PFSK-1 (cell line): ENCODE data around the gene HS3ST4.

ENCODE experiments used
- FOXP2 ChIP-seq: optimal IDR thresholded peaks from 2 replicates; pipeline ENCODE3; 2011; ENCODE audit warnings: borderline replicate concordance, control low read depth, inconsistent platforms; ENCODE audit not compliant: insufficient read depth; ENCODE audit errors: extremely low read length, extremely low read depth
- POLR2AphosphoS5 ChIP-seq: IDR thresholded peaks from 2 replicates; pipeline ENCODE4 v1.6.1; 2012; ENCODE audit warnings: low read depth, mild to moderate bottlenecking, control low read depth, low read length, moderate library complexity
- SIN3A ChIP-seq: IDR thresholded peaks from 2 replicates; pipeline ENCODE4 v1.6.1; 2012; ENCODE audit warnings: mild to moderate bottlenecking, low read length, moderate library complexity, borderline replicate concordance; ENCODE audit not compliant: insufficient read depth
- TAF1 ChIP-seq: IDR thresholded peaks from 2 replicates; pipeline ENCODE4 v1.6.1; 2012; ENCODE audit warnings: low read length, control low read depth, borderline replicate concordance; ENCODE audit not compliant: insufficient read depth
- TF ChIP-seq, protein P1 (sequence below), 2 experiments: IDR thresholded peaks; 2 replicates each; pipeline versions ENCODE4 v1.6.1 to v1.8.0; 2011 to 2012; ENCODE audit warnings: low read depth in 2 of 2, low read length in 2 of 2, control low read depth in 1 of 2, inconsistent platforms in 1 of 2, mild to moderate bottlenecking in 1 of 2, moderate library complexity in 1 of 2; ENCODE audit not compliant: insufficient read depth in 1 of 2

The HS3ST4 gene

DNA sequence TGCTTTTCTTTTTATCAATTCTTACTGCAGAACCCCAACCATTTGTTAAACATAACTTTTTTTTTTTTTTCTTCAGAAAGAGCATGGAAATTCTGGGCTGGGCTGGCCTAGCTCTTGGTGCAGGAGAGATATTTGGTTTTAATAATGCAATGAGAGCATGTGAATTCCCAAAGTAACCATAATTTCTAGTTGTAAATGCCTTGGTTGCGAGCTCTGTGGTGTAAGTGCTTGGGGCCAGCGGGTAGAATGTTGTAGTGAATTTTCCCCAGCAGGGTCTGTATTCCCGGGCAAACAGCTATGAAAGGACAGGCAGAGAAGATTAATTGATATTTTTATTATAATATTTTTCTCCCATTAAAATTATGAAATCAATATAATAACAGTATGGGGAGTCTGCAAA is 465.6 kb downstream of the HS3ST4 start:
- no peak for TF ChIP-seq TAF1
- no peak for TF ChIP-seq POLR2AphosphoS5
- TF ChIP-seq SIN3A, result no peak
- no peak for TF ChIP-seq FOXP2
- TF ChIP-seq, protein P1, sequence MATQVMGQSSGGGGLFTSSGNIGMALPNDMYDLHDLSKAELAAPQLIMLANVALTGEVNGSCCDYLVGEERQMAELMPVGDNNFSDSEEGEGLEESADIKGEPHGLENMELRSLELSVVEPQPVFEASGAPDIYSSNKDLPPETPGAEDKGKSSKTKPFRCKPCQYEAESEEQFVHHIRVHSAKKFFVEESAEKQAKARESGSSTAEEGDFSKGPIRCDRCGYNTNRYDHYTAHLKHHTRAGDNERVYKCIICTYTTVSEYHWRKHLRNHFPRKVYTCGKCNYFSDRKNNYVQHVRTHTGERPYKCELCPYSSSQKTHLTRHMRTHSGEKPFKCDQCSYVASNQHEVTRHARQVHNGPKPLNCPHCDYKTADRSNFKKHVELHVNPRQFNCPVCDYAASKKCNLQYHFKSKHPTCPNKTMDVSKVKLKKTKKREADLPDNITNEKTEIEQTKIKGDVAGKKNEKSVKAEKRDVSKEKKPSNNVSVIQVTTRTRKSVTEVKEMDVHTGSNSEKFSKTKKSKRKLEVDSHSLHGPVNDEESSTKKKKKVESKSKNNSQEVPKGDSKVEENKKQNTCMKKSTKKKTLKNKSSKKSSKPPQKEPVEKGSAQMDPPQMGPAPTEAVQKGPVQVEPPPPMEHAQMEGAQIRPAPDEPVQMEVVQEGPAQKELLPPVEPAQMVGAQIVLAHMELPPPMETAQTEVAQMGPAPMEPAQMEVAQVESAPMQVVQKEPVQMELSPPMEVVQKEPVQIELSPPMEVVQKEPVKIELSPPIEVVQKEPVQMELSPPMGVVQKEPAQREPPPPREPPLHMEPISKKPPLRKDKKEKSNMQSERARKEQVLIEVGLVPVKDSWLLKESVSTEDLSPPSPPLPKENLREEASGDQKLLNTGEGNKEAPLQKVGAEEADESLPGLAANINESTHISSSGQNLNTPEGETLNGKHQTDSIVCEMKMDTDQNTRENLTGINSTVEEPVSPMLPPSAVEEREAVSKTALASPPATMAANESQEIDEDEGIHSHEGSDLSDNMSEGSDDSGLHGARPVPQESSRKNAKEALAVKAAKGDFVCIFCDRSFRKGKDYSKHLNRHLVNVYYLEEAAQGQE (IDR thresholded peaks at IDR 0.05; ENCODE audit: insufficient read depth in 1 of 2, low read depth in 2 of 2, low read length in 2 of 2), result no peak

DNA sequence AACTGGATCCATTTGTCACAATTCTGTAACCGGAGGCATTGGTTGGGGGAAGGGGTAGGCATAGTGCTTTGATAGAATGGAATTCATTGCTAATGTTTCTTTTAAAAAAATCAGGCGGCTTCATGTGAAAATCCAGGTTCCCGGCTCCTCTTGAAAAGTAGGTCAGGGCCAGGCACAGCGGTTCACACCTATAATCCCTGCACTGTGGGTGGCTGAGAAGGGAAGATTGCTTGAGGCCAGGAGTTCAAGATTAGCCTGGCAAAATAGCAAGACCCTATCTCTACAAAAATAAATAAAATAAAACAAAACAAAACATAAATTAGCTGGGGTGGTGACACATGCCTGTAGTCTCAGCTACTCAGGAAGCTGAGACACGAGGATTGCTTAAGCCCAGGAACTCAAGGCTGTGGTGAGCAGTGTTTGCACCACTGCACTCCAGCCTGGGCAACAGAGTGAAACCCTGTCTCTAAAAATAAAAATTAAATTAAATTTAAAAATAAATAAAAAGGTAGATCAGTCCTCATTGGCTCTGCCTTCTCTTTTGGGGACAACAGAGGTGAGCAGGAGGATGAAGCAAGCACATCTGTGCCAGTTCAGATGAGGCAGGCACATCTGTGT is 466.5 kb downstream of the HS3ST4 start:
- TF ChIP-seq, protein P1 (IDR thresholded peaks at IDR 0.05; ENCODE audit: insufficient read depth in 1 of 2, low read depth in 2 of 2, low read length in 2 of 2), result no peak
- TF ChIP-seq SIN3A (no peak), TAF1 (no peak), POLR2AphosphoS5 (no peak)

DNA sequence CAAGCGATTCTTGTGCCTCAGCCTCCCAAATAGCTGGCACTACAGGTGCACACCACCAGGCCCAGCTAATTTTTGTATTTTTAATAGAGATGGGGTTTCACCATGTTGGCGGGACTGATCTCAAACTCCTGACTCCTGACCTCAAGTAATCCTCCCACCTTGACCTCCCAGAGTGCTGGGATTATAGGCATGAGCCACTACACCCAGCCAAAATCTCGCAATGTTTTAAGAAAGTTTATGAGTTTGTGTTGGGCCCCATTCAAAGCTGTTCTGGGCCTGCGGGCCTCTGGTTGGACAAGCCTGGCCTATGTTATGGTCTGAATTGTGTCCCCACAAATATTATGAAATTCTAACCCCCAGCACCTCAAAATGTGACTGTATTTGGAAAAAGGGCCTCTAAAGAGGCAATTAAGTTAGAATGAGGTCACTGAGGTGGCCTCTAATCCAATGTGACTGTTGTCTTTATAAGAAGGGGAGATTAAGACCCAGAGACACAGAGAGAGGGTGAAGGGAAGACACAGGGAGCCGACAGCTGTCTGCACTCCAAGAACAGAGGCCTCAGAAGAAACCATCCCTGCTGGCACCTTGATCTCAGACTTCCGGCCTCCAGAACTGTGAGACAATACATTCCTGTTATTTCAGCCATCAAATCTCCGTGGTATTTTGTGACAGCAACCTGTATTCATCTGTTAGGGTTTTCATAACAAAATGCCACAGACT is 469.9 kb downstream of the HS3ST4 start:
- TF ChIP-seq, protein P1 (IDR thresholded peaks at IDR 0.05; ENCODE audit: insufficient read depth in 1 of 2, low read depth in 2 of 2, low read length in 2 of 2), result no peak
- no peak for TF ChIP-seq TAF1

DNA sequence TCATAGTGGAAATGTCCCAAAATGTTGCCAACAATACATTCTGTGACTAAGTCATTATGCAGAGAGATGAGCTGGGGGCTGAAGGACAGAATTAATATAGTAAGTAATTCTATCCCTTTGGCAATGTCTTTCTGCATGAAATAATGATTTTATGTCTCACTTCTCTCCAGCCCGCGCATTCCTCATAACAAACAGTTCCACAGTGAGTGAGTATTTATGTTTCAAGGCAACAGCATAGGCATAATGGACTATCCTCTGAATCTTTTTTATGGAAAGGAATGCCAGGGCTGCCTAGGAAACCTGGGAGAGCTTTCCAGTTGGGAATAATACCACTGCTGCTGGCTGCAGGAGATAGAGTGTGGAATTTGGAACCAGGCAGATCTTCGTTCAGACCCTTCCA is 477.7 kb downstream of the HS3ST4 start:
- TF ChIP-seq TAF1 (no peak), POLR2AphosphoS5 (no peak)

DNA sequence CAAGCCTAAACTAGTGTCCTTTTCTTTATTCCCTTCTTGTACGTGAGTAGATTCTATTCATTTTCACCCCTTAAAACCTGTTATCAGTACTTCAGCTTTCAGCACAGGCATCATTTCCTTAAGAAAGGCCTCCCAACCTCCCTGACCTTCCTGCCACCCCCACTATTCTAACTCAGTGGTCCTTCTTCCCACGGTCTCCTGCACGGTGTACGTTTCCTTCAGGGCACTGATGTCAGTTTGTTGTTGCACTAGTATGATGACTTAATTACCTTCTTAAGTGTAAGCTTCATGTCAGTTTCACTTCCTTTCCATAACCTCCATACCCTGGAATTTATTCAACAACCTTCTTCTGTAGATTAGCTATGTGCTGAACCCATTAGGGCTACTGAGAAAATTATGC is 484.2 kb downstream of the HS3ST4 start:
- TF ChIP-seq POLR2AphosphoS5 (no peak), TAF1 (no peak), SIN3A (no peak), FOXP2 (no peak)
- TF ChIP-seq, protein P1 (IDR thresholded peaks at IDR 0.05; ENCODE audit: insufficient read depth in 1 of 2, low read depth in 2 of 2, low read length in 2 of 2), result no peak
